Esophagus squamous epithelium (tissue), 4 donors: ENCODE data around the gene CORO7.

Experiments used
- CTCF ChIP-seq, 6 experiments: fragments of 450-650 bp in 4 of 6; fragments of 200-600 bp in 2 of 6; sonication (generic) in 2 of 6; IDR thresholded peaks; one replicate each; pipeline ENCODE4 v1.5.1; 2016 to 2019; ENCODE audit warnings: antibody characterized with exemption in 6 of 6, mild to moderate bottlenecking in 4 of 6, moderate library complexity in 4 of 6
- POLR2A ChIP-seq, 4 donors: fragments of 450-650 bp; IDR thresholded peaks; one replicate each; pipeline ENCODE4 v1.6.1; 2017; ENCODE audit warnings: antibody characterized with exemption in 4 of 4, mild to moderate bottlenecking in 4 of 4, moderate library complexity in 3 of 4

GRCh38 chr16:4333308-4333638 lies 83.1 kb downstream of the CORO7 start:
- TF ChIP-seq CTCF (IDR thresholded peaks at IDR 0.05) (no peak), POLR2A (IDR thresholded peaks at IDR 0.05) (no peak)
